M059J (cell line): ENCODE results near the gene PAX1. TPM values are rescaled to one million over a fixed set of nuclear protein-coding genes. Genes with fewer than 3 reads are reported as not detected.

Experiments used
- DNase-seq: peaks from one replicate; pipeline ENCODE4 v3.0.0-alpha.2; 2012; ENCODE audit warnings: low read depth
- total RNA-seq: library from RNA; depleted of rRNA; stranded (reverse); fragments of >200 nt; shearing (Covaris generic); gene quantifications from 2 replicates; pipeline ENCODE4 v1.2.3, GENCODE V29; 2014; rRNA removed

Gene PAX1
- not detected in 2 replicates for total RNA-seq

- no peak for DNase-seq
Measured at GRCh38 chr20:21705575-21706260, at the start of gene PAX1. PAX1 (plus strand) TSS chr20:21705664; CDS start chr20:21705713, 49 bp downstream.

- DNase-seq, result no peak
Measured at GRCh38 chr20:21656308-21657067, 49.0 kb upstream of the PAX1 start.

- no peak for DNase-seq
Measured at GRCh38 chr20:21661488-21662055, 43.9 kb upstream of the PAX1 start.

GRCh38 chr20:21663465-21663864 lies 42.0 kb upstream of the PAX1 start:
- no peak for DNase-seq

- DNase-seq, result peak; percentile 56
Measured at GRCh38 chr20:21665687-21666446, 39.6 kb upstream of the PAX1 start.

- DNase-seq, result no peak
Measured at GRCh38 chr20:21670126-21670525, 35.3 kb upstream of the PAX1 start.

GRCh38 chr20:21670981-21671380 lies 34.5 kb upstream of the PAX1 start:
- no peak for DNase-seq

- DNase-seq, result no peak
Measured at GRCh38 chr20:21677261-21677660, 28.2 kb upstream of the PAX1 start.

GRCh38 chr20:21677781-21678180 lies 27.7 kb upstream of the PAX1 start:
- DNase-seq, result no peak

- DNase-seq, result no peak
Measured at GRCh38 chr20:21681234-21681921, 24.1 kb upstream of the PAX1 start.

- DNase-seq, result no peak
Measured at GRCh38 chr20:21681922-21682318, 23.5 kb upstream of the PAX1 start.

GRCh38 chr20:21682521-21682954 lies 22.9 kb upstream of the PAX1 start:
- peak; percentile 25 for DNase-seq

GRCh38 chr20:21684671-21685070 lies 20.8 kb upstream of the PAX1 start:
- no peak for DNase-seq

GRCh38 chr20:21685981-21686380 lies 19.5 kb upstream of the PAX1 start:
- DNase-seq, result no peak

GRCh38 chr20:21693322-21693721 lies 12.1 kb upstream of the PAX1 start:
- DNase-seq, result no peak

- no peak for DNase-seq
Measured at GRCh38 chr20:21698494-21699215, 6.8 kb upstream of the PAX1 start.

- DNase-seq, result no peak
Measured at GRCh38 chr20:21699216-21699508, 6.3 kb upstream of the PAX1 start.

- DNase-seq, result no peak
Measured at GRCh38 chr20:21701171-21701876, 4.1 kb upstream of the PAX1 start.

GRCh38 chr20:21702016-21702415 lies 3.4 kb upstream of the PAX1 start:
- DNase-seq, result no peak
